Measurements from ENCODE around the gene KLHL30.

KLHL30 gene

DNA sequence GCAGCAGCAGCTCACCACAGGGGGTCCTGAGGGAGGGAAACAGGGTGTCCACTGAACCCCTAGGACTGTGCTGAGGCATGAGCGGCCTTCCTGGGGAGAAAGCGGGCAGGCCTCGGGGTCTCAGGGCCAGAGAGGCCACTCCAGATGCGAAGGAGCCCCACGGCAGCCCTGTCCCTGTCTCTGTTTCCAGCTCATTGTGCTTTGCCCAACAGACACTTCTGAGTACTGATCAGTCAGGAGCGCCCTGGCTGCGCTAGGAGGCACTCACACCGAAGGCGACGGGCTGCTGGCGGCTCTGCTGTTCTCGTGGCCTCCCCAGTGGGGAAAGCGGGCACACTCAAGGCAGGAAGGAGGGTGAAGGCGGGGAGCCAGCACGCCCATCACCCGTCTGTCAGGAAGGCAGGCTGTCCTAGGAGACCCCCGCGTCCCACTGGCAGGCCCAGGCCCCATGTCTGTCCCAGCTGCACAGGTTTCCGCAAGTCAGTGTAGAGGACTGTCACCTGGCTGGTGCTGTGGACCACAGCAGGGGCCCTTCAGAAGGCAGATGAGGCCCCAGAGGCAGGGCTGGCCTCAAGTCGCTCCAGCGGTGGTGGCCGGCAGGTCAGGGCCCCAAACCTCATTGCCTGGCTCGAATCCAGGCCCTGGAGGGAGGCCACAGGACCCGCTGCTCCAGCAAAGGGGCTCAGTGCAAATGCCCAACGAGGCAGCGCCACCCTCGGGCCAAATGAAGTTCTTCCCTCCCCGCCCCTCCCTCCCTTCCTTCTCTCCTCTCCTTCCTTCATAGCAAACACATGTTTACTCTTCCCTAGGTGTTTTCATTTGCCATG, 31.6 kb upstream of the KLHL30 start:
- TF ChIP-seq POLR2AphosphoS5 (IDR thresholded peaks at IDR 0.05; ENCODE audit: low read depth, low read length) (no peak), TAF1 (IDR thresholded peaks at IDR 0.05; ENCODE audit: borderline replicate concordance, insufficient read depth, low read length) (no peak), SIN3A (IDR thresholded peaks at IDR 0.05; ENCODE audit: borderline replicate concordance, insufficient read depth, low read length) (no peak), FOXP2 (optimal IDR thresholded peaks at IDR 0.05; ENCODE audit: borderline replicate concordance, extremely low read depth, extremely low read length, insufficient read depth) (no peak)

DNA sequence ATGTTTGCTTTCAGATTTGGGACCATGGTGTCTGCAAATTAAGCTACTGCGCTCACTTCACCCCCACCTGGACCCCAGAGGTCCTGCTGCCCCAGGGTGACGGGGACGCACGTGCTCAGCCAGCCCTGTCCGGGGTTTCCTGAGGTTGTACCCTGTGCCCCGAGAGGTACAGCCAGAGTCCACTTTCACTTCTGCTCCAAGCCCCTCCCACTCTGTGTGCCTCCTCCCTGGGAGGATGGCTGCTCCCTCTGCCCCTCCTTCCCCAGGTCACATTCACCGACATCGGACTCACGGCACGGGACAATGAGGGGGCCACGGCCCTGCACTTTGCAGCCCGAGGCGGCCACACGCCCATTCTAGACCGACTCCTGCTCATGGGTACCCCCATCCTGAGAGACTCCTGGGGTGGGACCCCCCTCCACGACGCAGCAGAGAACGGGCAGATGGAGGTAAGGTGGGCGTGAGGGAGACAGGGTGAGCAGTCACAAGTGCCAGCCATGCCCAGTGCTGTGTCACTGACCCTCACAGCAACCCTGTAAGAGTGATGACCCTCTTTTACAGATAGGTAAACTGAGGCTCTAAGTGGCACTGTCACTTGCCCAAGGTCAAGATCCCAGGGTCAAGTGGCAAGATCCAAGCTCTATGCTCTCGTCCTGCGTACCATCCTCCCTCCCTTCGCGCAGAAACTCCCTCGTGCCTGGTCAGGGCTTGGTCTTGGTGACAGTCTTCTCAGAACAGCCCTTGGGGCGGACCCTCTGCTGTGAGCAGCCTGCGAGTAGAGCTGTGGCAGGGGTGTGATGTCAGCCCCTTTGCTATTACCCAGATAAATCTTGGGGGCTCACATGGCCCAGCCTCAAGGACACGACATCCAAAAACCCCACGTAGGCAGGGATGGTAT, 30.7 kb upstream of the KLHL30 start:
- TF ChIP-seq POLR2AphosphoS5 (IDR thresholded peaks at IDR 0.05; ENCODE audit: low read depth, low read length) (no peak), FOXP2 (optimal IDR thresholded peaks at IDR 0.05; ENCODE audit: borderline replicate concordance, extremely low read depth, extremely low read length, insufficient read depth) (no peak), TAF1 (IDR thresholded peaks at IDR 0.05; ENCODE audit: borderline replicate concordance, insufficient read depth, low read length) (no peak), SIN3A (IDR thresholded peaks at IDR 0.05; ENCODE audit: borderline replicate concordance, insufficient read depth, low read length) (no peak)
- TF ChIP-seq, protein P1, sequence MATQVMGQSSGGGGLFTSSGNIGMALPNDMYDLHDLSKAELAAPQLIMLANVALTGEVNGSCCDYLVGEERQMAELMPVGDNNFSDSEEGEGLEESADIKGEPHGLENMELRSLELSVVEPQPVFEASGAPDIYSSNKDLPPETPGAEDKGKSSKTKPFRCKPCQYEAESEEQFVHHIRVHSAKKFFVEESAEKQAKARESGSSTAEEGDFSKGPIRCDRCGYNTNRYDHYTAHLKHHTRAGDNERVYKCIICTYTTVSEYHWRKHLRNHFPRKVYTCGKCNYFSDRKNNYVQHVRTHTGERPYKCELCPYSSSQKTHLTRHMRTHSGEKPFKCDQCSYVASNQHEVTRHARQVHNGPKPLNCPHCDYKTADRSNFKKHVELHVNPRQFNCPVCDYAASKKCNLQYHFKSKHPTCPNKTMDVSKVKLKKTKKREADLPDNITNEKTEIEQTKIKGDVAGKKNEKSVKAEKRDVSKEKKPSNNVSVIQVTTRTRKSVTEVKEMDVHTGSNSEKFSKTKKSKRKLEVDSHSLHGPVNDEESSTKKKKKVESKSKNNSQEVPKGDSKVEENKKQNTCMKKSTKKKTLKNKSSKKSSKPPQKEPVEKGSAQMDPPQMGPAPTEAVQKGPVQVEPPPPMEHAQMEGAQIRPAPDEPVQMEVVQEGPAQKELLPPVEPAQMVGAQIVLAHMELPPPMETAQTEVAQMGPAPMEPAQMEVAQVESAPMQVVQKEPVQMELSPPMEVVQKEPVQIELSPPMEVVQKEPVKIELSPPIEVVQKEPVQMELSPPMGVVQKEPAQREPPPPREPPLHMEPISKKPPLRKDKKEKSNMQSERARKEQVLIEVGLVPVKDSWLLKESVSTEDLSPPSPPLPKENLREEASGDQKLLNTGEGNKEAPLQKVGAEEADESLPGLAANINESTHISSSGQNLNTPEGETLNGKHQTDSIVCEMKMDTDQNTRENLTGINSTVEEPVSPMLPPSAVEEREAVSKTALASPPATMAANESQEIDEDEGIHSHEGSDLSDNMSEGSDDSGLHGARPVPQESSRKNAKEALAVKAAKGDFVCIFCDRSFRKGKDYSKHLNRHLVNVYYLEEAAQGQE (IDR thresholded peaks at IDR 0.05; ENCODE audit: insufficient read depth in 1 of 2, low read depth in 2 of 2, low read length in 2 of 2) = no peak

DNA sequence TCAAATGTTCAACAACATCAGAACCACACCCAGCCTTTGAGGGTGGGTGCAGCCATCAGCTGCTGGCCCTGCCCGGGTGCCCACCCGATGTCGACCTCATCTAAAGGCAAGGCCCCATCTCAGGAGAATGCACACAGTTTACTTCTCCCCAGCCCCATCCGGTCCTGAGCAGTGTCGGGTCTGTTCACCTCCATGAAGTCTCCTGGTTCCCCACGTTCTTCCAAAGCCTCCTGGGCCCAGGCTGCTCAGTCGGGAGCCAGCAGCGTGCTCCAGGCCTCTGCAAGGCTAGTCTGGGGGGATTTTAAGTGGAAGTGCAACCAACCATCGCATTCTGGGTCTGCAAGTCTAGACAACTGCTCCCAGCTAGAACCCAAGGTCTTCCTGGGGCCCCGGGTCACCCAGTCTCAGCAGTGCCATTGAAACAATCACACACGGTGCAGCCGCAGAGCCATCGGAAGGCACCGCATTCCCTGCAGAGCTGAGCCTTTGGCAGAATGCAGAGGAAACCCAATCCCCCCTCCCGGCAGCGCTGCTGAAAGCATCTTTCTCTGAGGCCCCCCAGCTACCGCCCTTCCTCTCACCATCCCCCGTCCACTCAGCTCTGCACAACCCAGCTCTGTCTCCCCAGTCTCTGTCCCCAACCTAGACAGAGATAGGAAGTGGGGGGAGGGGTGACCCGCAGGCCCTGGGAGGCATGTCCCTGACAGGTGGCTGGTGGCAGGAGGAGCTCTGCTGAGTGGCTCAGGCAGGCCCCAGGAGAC, 29.9 kb upstream of the KLHL30 start:
- TF ChIP-seq POLR2AphosphoS5 (IDR thresholded peaks at IDR 0.05; ENCODE audit: low read depth, low read length) = no peak
- TF ChIP-seq TAF1 (IDR thresholded peaks at IDR 0.05; ENCODE audit: borderline replicate concordance, insufficient read depth, low read length) = no peak
- TF ChIP-seq SIN3A (IDR thresholded peaks at IDR 0.05; ENCODE audit: borderline replicate concordance, insufficient read depth, low read length) = no peak
- TF ChIP-seq FOXP2 (optimal IDR thresholded peaks at IDR 0.05; ENCODE audit: borderline replicate concordance, extremely low read depth, extremely low read length, insufficient read depth) = no peak
- TF ChIP-seq, protein P1 (IDR thresholded peaks at IDR 0.05; ENCODE audit: insufficient read depth in 1 of 2, low read depth in 2 of 2, low read length in 2 of 2) = no peak

DNA sequence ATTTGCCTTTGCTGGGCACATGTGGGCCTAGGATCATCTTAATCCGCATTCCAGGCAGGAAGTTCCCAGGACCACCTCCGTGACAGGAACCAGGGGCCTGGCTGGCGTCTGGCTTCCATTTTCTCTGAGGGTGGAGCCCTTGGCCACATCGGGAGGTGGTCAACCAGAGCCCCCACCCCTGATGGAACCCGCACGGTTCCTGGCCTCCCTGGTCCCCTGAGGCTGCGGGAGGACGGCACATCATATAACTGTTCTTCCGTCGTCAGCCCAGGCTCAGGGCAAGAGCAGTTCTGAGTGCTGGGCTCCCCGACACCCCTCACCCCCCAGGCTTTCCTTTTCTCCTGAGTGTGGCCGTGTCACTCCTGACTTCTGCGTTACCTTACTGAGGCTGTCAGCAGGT, 24.9 kb upstream of the KLHL30 start:
- TF ChIP-seq, protein P1 (IDR thresholded peaks at IDR 0.05; ENCODE audit: insufficient read depth in 1 of 2, low read depth in 2 of 2, low read length in 2 of 2) = no peak
- TF ChIP-seq TAF1 (IDR thresholded peaks at IDR 0.05; ENCODE audit: borderline replicate concordance, insufficient read depth, low read length) = no peak
- no peak for TF ChIP-seq SIN3A (IDR thresholded peaks at IDR 0.05; ENCODE audit: borderline replicate concordance, insufficient read depth, low read length)
- TF ChIP-seq POLR2AphosphoS5 (IDR thresholded peaks at IDR 0.05; ENCODE audit: low read depth, low read length) = no peak
- TF ChIP-seq FOXP2 (optimal IDR thresholded peaks at IDR 0.05; ENCODE audit: borderline replicate concordance, extremely low read depth, extremely low read length, insufficient read depth) = no peak

Data from PFSK-1 (cell line).